Measurements from ENCODE around the gene HSPB1.

- no peak for TF ChIP-seq EZH2 (IDR thresholded peaks at IDR 0.05; ENCODE audit: insufficient read depth, poor library complexity, severe bottlenecking)
- TF ChIP-seq EZH2phosphoT487 (IDR thresholded peaks at IDR 0.05; ENCODE audit: insufficient read depth, low read depth): no peak
Observed at GRCh38 chr7:76327610-76328009, 25.1 kb downstream of the HSPB1 start.
